EL (cell line): ENCODE measurements around the gene GNB3.

Experiments used
- DNase-seq: peaks from one replicate; pipeline ENCODE4 v3.0.0-alpha.2; 2016

GNB3 gene

GRCh38 chr12:6839482-6840201 is 1.1 kb upstream of the GNB3 start:
- no peak for DNase-seq

- DNase-seq, result no peak
These were observed 395 bp upstream of the GNB3 start for GRCh38 chr12:6840330-6840729.

GRCh38 chr12:6842075-6842474 is 1.4 kb downstream of the GNB3 start:
- DNase-seq, result no peak

- no peak for DNase-seq
These were observed 2.6 kb downstream of the GNB3 start for GRCh38 chr12:6843118-6843902.

- DNase-seq, result no peak
These were observed 4.7 kb downstream of the GNB3 start for GRCh38 chr12:6845395-6845794.

GRCh38 chr12:6846316-6846869 is 5.7 kb downstream of the GNB3 start:
- no peak for DNase-seq

GRCh38 chr12:6847676-6848075 is 7.0 kb downstream of the GNB3 start:
- no peak for DNase-seq

GRCh38 chr12:6849427-6849826 is 8.7 kb downstream of the GNB3 start:
- DNase-seq, result no peak

- no peak for DNase-seq
These were observed 9.3 kb downstream of the GNB3 start for GRCh38 chr12:6849976-6850560.

GRCh38 chr12:6850796-6851152 is 10.0 kb downstream of the GNB3 start:
- DNase-seq, result no peak

- DNase-seq, result peak; percentile 99
These were observed 10.6 kb downstream of the GNB3 start, which contains the start of gene CDCA3 for GRCh38 chr12:6851153-6851920. CDCA3 (minus strand) TSS chr12:6851286; CDS start chr12:6850952, 334 bp downstream.

GRCh38 chr12:6851921-6852650 is 11.4 kb downstream of the GNB3 start, which contains the start of gene USP5:
USP5 (plus strand) TSS chr12:6852150; CDS start chr12:6852180, 30 bp downstream.
- DNase-seq, result peak; percentile 100

- peak; percentile 78 for DNase-seq
These were observed 12.1 kb downstream of the GNB3 start for GRCh38 chr12:6852651-6853354.

- DNase-seq, result no peak
These were observed 12.9 kb downstream of the GNB3 start for GRCh38 chr12:6853626-6854025.

GRCh38 chr12:6854036-6854435 is 13.3 kb downstream of the GNB3 start:
- no peak for DNase-seq

- no peak for DNase-seq
These were observed 14.6 kb downstream of the GNB3 start for GRCh38 chr12:6855322-6855721.

- no peak for DNase-seq
These were observed 18.1 kb downstream of the GNB3 start for GRCh38 chr12:6858799-6859198.

GRCh38 chr12:6860116-6860515 is 19.4 kb downstream of the GNB3 start:
- no peak for DNase-seq

GRCh38 chr12:6860942-6861341 is 20.2 kb downstream of the GNB3 start:
- DNase-seq, result no peak

GRCh38 chr12:6861391-6861790 is 20.7 kb downstream of the GNB3 start:
- no peak for DNase-seq

GRCh38 chr12:6863033-6863432 is 22.3 kb downstream of the GNB3 start:
- DNase-seq, result no peak
